HCT116 (cell line): ENCODE data around the gene AP2A1. TPM values are rescaled to one million over a fixed set of nuclear protein-coding genes. Genes with fewer than 3 reads are reported as not detected.

Source experiments
- ATAC-seq: fragments of 200-7000 bp; cut with Tn5 transposase; 2 replicates; pipeline ENCODE4 v1.9.1; 2020; ENCODE audit warnings: mild to moderate bottlenecking, moderate library complexity
- BruUV-seq: library from RNA; stranded (reverse); fragments of 400-500 nt; replicated peaks from 2 replicates; lab custom pipeline; 2021; lab: Mats Ljungman, UMichigan
- CTCF ChIA-PET: fragments of 300-600 bp; sonication (Branson Sonifier 250); formaldehyde crosslinking; loops from one replicate; lab custom pipeline; 2021; ENCODE audit warnings: antibody characterized with exemption; lab: Charles Lee
- POLR2A ChIA-PET: fragments of 300-600, 350-600 bp; sonication (Branson Sonifier 250); formaldehyde crosslinking; loops from one replicate; lab custom pipeline; 2021; ENCODE audit warnings: antibody characterized with exemption; lab: Charles Lee
- RAD21 ChIA-PET, 2 experiments: fragments of 300-600 bp; sonication (Branson Sonifier 250); formaldehyde crosslinking; loops; one replicate each; lab custom pipeline; 2023; ENCODE audit warnings: low total read pairs in 2 of 2; ENCODE audit not compliant: uncharacterized antibody in 2 of 2, unreplicated experiment in 2 of 2, low non-redundant PET in 1 of 2; lab: Charles Lee
- DNase-seq: peaks from one replicate; pipeline ENCODE4 v3.0.0-alpha.2; 2010; ENCODE audit warnings: low read depth, low spot score
- H2AFZ ChIP-seq: fragments of 200-600 bp; shearing (Covaris generic), sonication (generic); 2 replicates; pipeline ENCODE4 v1.6.1; 2017; ENCODE audit warnings: low read depth, mixed run types, mixed read lengths, antibody characterized with exemption, low read length; ENCODE audit not compliant: poor library complexity, severe bottlenecking
- H3K27ac ChIP-seq: 2 replicates; pipeline ENCODE4 v1.5.1; 2012; ENCODE audit warnings: low read depth, low read length
- H3K27me3 ChIP-seq: fragments of 200-600 bp; sonication (generic); 2 replicates; pipeline ENCODE4 v1.6.1; 2016; ENCODE audit warnings: mixed run types, low read length, mixed read lengths; ENCODE audit not compliant: insufficient read depth
- H3K36me3 ChIP-seq, 2 experiments: fragments of 200-500 bp in 1 of 2; fragments of 200-600 bp in 1 of 2; sonication (Bioruptor generic) in 1 of 2; sonication (generic) in 1 of 2; 2 replicates each; pipeline versions ENCODE4 v1.5.1 to v1.6.1; 2014 to 2016; ENCODE audit warnings: low read length in 2 of 2, inconsistent platforms in 1 of 2, mixed read lengths in 1 of 2, mixed run types in 1 of 2; ENCODE audit not compliant: insufficient read depth in 2 of 2, control insufficient read depth in 1 of 2
- H3K4me1 ChIP-seq, 2 experiments: fragments of 200-600 bp in 1 of 2; sonication (generic) in 1 of 2; 2 replicates each; pipeline versions ENCODE4 v1.5.1 to v1.6.1; 2012 to 2017; ENCODE audit warnings: low read length in 2 of 2, inconsistent platforms in 1 of 2, mild to moderate bottlenecking in 1 of 2, mixed read lengths in 1 of 2, mixed run types in 1 of 2, moderate library complexity in 1 of 2; ENCODE audit not compliant: insufficient read depth in 2 of 2, control insufficient read depth in 1 of 2
- H3K4me2 ChIP-seq: fragments of 200-600 bp; sonication (generic); 2 replicates; pipeline ENCODE4 v1.6.1; 2017; ENCODE audit warnings: mixed run types, low read length, mixed read lengths
- H3K4me3 ChIP-seq, 2 experiments: fragments of 200-600 bp in 1 of 2; sonication (generic) in 1 of 2; replicated peaks in 1 of 2; 2 replicates each; pipeline ENCODE4 v1.5.1; 2011 to 2016; ENCODE audit warnings: low read length in 2 of 2, control low read depth in 1 of 2, low read depth in 1 of 2, mild to moderate bottlenecking in 1 of 2, mixed read lengths in 1 of 2, mixed run types in 1 of 2
- H3K79me2 ChIP-seq: fragments of 200-600 bp; sonication (generic); 2 replicates; pipeline ENCODE4 v1.6.1; 2017; ENCODE audit warnings: mild to moderate bottlenecking, mixed run types, low read length, moderate library complexity, mixed read lengths; ENCODE audit not compliant: insufficient read depth
- H3K9ac ChIP-seq: fragments of 200-600 bp; sonication (generic); 2 replicates; pipeline ENCODE4 v1.6.1; 2016; ENCODE audit warnings: low read length, mixed read lengths
- H3K9me2 ChIP-seq: fragments of 200-600 bp; sonication (generic), shearing (Covaris generic); 2 replicates; pipeline ENCODE4 v1.6.1; 2017; ENCODE audit warnings: mixed run types, mild to moderate bottlenecking, moderate library complexity; ENCODE audit not compliant: insufficient read depth
- H3K9me3 ChIP-seq, 2 experiments: fragments of 200-500 bp in 1 of 2; fragments of 200-600 bp in 1 of 2; sonication (Bioruptor generic) in 1 of 2; sonication (generic) in 1 of 2; 2 replicates each; pipeline ENCODE4 v1.6.1; 2014 to 2017; ENCODE audit warnings: low read length in 2 of 2, mixed read lengths in 2 of 2, inconsistent platforms in 1 of 2, low read depth in 1 of 2, mild to moderate bottlenecking in 1 of 2, mixed run types in 1 of 2, moderate library complexity in 1 of 2; ENCODE audit not compliant: control insufficient read depth in 1 of 2, insufficient read depth in 1 of 2
- H4K20me1 ChIP-seq: fragments of 200-600 bp; sonication (generic), shearing (Covaris generic); 2 replicates; pipeline ENCODE4 v1.6.1; 2017; ENCODE audit warnings: mixed run types, mild to moderate bottlenecking, moderate library complexity; ENCODE audit not compliant: insufficient read depth
- CEBPB ChIP-seq: IDR thresholded peaks from 2 replicates; pipeline ENCODE4 v1.6.1; 2012; ENCODE audit warnings: low read depth
- EGR1 ChIP-seq: IDR thresholded peaks from 2 replicates; pipeline ENCODE4 v1.6.1; 2012; ENCODE audit warnings: low read depth
- EZH2 ChIP-seq: fragments of 200-600 bp; sonication (generic); IDR thresholded peaks from 2 replicates; pipeline ENCODE4 v1.6.1; 2017; ENCODE audit warnings: antibody characterized with exemption, mixed run types
- REST ChIP-seq: IDR thresholded peaks from 2 replicates; pipeline ENCODE4 v1.6.1; 2012; ENCODE audit warnings: low read depth
- SRF ChIP-seq: IDR thresholded peaks from 2 replicates; pipeline ENCODE4 v1.6.1; 2012; ENCODE audit warnings: low read depth
- YY1 ChIP-seq: IDR thresholded peaks from 2 replicates; pipeline ENCODE4 v1.6.1; 2011; ENCODE audit warnings: low read length, low read depth, moderate library complexity, mild to moderate bottlenecking; ENCODE audit not compliant: insufficient replicate concordance; ENCODE audit errors: extremely low read depth
- intact Hi-C: fragments of 100-400 bp; cut with micrococcal nuclease; formaldehyde crosslinking; loops from 2 replicates; pipeline ENCODE4 v1.10.0; 2022
- total RNA-seq: library from RNA; stranded (reverse); gene quantifications from one replicate; pipeline ENCODE4 v1.2.1, GENCODE V29; 2021; ENCODE audit not compliant: unreplicated experiment
- TF ChIP-seq, protein P1 (sequence below): IDR thresholded peaks from 2 replicates; pipeline ENCODE4 v1.6.1; 2012

The AP2A1 gene
- total RNA-seq, 1 experiment from 2014 or later = 102 TPM

- H2AFZ ChIP-seq = no peak overlapping the region
- ChIA-PET POLR2A (no interaction called here), CTCF (no interaction called here), RAD21 (no interaction called here)
- no peaks in the 10 kb centered on the region for H3K9me3 ChIP-seq
- H3K27me3 ChIP-seq = no peaks in the 10 kb centered on the region
- BruUV-seq = no TSS peak
- no peaks in the 10 kb centered on the region for H3K4me1 ChIP-seq
- H3K4me2 ChIP-seq = no peak overlapping the region
- H4K20me1 ChIP-seq = no peaks in the 10 kb centered on the region
- TF ChIP-seq EZH2 (no peak), CEBPB (no peak), REST (no peak), EGR1 (no peak), SRF (no peak), YY1 (no peak)
- TF ChIP-seq, protein P1, sequence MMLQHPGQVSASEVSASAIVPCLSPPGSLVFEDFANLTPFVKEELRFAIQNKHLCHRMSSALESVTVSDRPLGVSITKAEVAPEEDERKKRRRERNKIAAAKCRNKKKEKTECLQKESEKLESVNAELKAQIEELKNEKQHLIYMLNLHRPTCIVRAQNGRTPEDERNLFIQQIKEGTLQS = no peak
- intact Hi-C loops = no loop called here
- no peak overlapping the region for H3K27ac ChIP-seq
- no peaks in the 10 kb centered on the region for H3K9me2 ChIP-seq
- H3K79me2 ChIP-seq = no peaks in the 10 kb centered on the region
- ATAC-seq (no peak), DNase-seq (no peak)
- no peak overlapping the region for H3K4me3 ChIP-seq
- no peak overlapping the region for H3K9ac ChIP-seq
- peaks cover 25 to 38% of the 10 kb centered on the region in 2 experiments for H3K36me3 ChIP-seq
Observed at GRCh38 chr19:49833599-49833998, 66.8 kb downstream of the AP2A1 start.
